ENCODE data around the gene BUD31. TPM values are rescaled to one million over a fixed set of nuclear protein-coding genes. Genes with fewer than 3 reads are reported as not detected.

Gene BUD31
- total RNA-seq, 1 donor from 2014 or later = 121 TPM

DNA sequence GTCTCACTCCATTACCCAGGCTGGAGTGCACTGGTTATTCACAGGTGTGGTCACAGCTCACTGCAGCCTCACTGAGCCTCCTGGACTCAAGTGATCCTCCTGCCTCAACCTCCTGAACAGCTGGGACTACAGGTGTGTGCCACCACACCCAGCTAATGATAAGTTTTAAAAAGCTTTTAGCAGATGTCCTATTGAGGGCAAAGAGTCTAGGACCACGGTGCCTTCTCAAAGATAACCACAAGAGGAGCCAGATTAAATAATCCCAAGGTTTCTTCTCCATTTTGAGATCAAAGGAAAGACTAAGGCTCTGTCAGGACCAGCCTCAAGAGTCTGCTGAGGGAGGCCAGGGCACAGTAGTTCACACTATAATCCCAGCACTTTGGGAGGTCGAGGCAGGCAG, 52.5 kb downstream of the BUD31 start:
- peaks cover 20% of the 10 kb centered on the region for H3K36me3 ChIP-seq (ENCODE audit: control insufficient read depth, insufficient read depth, low read length)
- no peak overlapping the region for H3K4me3 ChIP-seq (ENCODE audit: low read depth, low read length)
- TF ChIP-seq, protein P1, sequence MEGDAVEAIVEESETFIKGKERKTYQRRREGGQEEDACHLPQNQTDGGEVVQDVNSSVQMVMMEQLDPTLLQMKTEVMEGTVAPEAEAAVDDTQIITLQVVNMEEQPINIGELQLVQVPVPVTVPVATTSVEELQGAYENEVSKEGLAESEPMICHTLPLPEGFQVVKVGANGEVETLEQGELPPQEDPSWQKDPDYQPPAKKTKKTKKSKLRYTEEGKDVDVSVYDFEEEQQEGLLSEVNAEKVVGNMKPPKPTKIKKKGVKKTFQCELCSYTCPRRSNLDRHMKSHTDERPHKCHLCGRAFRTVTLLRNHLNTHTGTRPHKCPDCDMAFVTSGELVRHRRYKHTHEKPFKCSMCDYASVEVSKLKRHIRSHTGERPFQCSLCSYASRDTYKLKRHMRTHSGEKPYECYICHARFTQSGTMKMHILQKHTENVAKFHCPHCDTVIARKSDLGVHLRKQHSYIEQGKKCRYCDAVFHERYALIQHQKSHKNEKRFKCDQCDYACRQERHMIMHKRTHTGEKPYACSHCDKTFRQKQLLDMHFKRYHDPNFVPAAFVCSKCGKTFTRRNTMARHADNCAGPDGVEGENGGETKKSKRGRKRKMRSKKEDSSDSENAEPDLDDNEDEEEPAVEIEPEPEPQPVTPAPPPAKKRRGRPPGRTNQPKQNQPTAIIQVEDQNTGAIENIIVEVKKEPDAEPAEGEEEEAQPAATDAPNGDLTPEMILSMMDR (IDR thresholded peaks at IDR 0.05; ENCODE audit: insufficient read depth, low read length, severe bottlenecking) = peak; percentile 2
- no peak for FAIRE-seq
- H3K27me3 ChIP-seq (ENCODE audit: control insufficient read depth, insufficient read depth, low read length) = no peaks in the 10 kb centered on the region
- no peak for DNase-seq (ENCODE audit: low read depth)

DNA sequence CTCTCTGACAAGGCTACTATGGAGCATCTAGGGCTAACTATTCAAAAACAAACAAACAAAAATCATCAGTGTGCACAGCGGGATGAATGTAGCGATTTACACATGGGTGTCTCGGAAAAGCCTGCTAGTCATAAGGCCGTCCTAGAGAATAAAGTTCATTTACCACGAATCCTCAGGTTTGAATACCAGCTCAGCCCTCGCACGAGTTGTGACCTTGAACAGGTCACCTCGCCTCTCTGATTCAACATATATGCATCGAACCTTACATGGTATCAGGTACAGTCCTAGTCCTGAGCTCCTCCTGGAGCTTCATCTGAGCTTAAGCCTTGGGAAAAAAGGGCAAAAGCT, 56.6 kb downstream of the BUD31 start:
- FAIRE-seq (no peak), DNase-seq (ENCODE audit: low read depth) (no peak)
- peaks cover 6% of the 10 kb centered on the region for H3K36me3 ChIP-seq (ENCODE audit: control insufficient read depth, insufficient read depth, low read length)
- H3K4me3 ChIP-seq (ENCODE audit: low read depth, low read length) = peak overlapping the region; percentile 67
- no peaks in the 10 kb centered on the region for H3K27me3 ChIP-seq (ENCODE audit: control insufficient read depth, insufficient read depth, low read length)
- TF ChIP-seq, protein P1 (IDR thresholded peaks at IDR 0.05; ENCODE audit: insufficient read depth, low read length, severe bottlenecking) = no peak

DNA sequence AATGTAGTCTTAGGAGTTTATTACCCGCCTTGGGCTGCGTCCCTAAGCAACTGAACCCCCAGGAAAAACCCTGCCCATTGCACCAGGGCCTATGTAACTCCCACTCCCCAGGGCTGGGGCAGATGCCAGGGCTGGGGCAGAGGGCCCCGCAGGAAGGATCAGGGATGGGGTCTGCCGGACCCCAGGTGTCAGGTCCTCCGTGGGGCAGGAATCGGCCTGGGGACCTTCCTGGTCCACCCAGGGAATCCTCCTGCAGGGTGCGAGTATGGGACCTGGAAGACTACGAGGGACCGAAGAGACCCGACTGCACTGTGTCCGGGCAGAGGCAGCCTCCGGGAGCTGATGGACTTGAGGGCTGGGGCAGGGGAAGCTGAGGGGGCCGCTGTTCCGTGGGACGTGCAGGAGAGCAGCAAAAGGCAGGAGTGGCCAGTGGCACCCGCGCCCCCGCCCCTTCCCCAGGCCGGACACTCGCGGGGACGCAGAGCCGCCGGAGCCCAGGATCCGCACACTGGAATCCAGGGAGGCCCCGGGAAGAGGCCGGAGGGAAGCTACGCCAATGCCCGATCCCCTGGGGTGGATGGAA, 59.7 kb downstream of the BUD31 start:
- no peak overlapping the region for H3K4me3 ChIP-seq (ENCODE audit: low read depth, low read length)
- no peak for FAIRE-seq
- DNase-seq (ENCODE audit: low read depth) = no peak
- no peaks in the 10 kb centered on the region for H3K27me3 ChIP-seq (ENCODE audit: control insufficient read depth, insufficient read depth, low read length)
- peaks cover 3% of the 10 kb centered on the region for H3K36me3 ChIP-seq (ENCODE audit: control insufficient read depth, insufficient read depth, low read length)
- TF ChIP-seq, protein P1 (IDR thresholded peaks at IDR 0.05; ENCODE audit: insufficient read depth, low read length, severe bottlenecking) = no peak

Other genes starting within 250 kb of the BUD31 start
- gene KPNA7, start 200.9 kb upstream of the BUD31 start, total RNA-seq = 0.77 and 1.8 TPM in 2 replicates
- gene MYH16, start 136.1 kb upstream of the BUD31 start, total RNA-seq = 0.26 and 0.53 TPM in 2 replicates
- 234 and 269 TPM in 2 replicates for gene ARPC1A, start 83.1 kb upstream of the BUD31 start, total RNA-seq
- 336 and 569 TPM in 2 replicates for gene ARPC1B, start 34.2 kb upstream of the BUD31 start, total RNA-seq
- 38.2 and 45.1 TPM in 2 replicates for gene PDAP1, start 372 bp upstream of the BUD31 start, total RNA-seq
- 10.6 and 11.3 TPM in 2 replicates for gene PTCD1, start 29.8 kb downstream of the BUD31 start, total RNA-seq
- 48.3 and 54.5 TPM in 2 replicates for gene CPSF4, start 30.0 kb downstream of the BUD31 start, total RNA-seq
- gene ATP5MF, start 57.2 kb downstream of the BUD31 start, total RNA-seq = 241 and 333 TPM in 2 replicates
- gene ZNF789, start 63.9 kb downstream of the BUD31 start, total RNA-seq = 2.9 and 4.1 TPM in 2 replicates
- 20.4 and 24.2 TPM in 2 replicates for gene ZNF394, start 91.3 kb downstream of the BUD31 start, total RNA-seq
- gene ZKSCAN5, start 95.7 kb downstream of the BUD31 start, total RNA-seq = 10.3 and 10.5 TPM in 2 replicates
- 4.5 and 5.5 TPM in 2 replicates for gene FAM200A, start 143.1 kb downstream of the BUD31 start, total RNA-seq
- gene ZNF655, start 149.7 kb downstream of the BUD31 start, total RNA-seq = 46.6 and 51.1 TPM in 2 replicates
- 0.53 and 0.77 TPM in 2 replicates for gene TMEM225B, start 189.3 kb downstream of the BUD31 start, total RNA-seq
- gene ZSCAN25, start 208.0 kb downstream of the BUD31 start, total RNA-seq = 12.4 and 13.8 TPM in 2 replicates